ENCODE results near the gene FOXN3. TPM values are rescaled to one million over a fixed set of nuclear protein-coding genes. Genes with fewer than 3 reads are reported as not detected.
"Not testable (repeated sequence)": the region's sequence is repeated elsewhere in the genome, so short reads cannot be mapped to it uniquely, and the experiment has no call there.

Gene FOXN3
- total RNA-seq, 2 donors from 2014 or later, result 61.2 to 84.1 TPM

DNA sequence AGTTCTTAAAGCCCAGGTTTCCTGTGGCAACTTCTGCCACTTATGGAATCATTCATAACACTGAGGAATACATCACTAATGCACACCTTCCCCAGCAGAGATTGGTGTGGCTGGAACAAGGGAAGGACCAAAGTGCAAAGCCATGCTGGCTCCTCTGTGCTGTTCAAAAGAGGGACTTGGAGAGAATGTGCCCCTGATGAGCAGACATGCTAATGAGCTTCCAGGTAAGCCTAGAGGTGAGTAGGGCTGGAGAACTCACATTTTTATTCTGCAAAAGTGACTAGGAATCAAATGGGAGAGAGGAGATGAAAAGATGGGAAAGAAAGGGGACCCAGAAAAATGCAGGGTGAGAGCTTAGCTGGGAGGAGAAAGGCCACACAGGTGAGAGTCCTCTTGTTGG is 302.9 kb downstream of the FOXN3 start:
- H3K4me1 ChIP-seq (ENCODE audit: control insufficient read depth, insufficient read depth, low read length), result no peaks in the 10 kb centered on the region
- H3K36me3 Mint-ChIP-seq (ENCODE audit: low read depth), result no peaks in the 10 kb centered on the region
- no peak for DNase-seq
- TF ChIP-seq, protein P1, sequence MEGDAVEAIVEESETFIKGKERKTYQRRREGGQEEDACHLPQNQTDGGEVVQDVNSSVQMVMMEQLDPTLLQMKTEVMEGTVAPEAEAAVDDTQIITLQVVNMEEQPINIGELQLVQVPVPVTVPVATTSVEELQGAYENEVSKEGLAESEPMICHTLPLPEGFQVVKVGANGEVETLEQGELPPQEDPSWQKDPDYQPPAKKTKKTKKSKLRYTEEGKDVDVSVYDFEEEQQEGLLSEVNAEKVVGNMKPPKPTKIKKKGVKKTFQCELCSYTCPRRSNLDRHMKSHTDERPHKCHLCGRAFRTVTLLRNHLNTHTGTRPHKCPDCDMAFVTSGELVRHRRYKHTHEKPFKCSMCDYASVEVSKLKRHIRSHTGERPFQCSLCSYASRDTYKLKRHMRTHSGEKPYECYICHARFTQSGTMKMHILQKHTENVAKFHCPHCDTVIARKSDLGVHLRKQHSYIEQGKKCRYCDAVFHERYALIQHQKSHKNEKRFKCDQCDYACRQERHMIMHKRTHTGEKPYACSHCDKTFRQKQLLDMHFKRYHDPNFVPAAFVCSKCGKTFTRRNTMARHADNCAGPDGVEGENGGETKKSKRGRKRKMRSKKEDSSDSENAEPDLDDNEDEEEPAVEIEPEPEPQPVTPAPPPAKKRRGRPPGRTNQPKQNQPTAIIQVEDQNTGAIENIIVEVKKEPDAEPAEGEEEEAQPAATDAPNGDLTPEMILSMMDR (conservative IDR thresholded peaks at IDR 0.05), result no peak
- H3K9me3 Mint-ChIP-seq, result peaks cover 7% of the 10 kb centered on the region
- H3K4me3 Mint-ChIP-seq, result no peak overlapping the region
- peaks cover 7% of the 10 kb centered on the region for H3K4me1 Mint-ChIP-seq
- H3K4me3 ChIP-seq (ENCODE audit: low read length), result no peak overlapping the region
- peaks cover 29% of the 10 kb centered on the region for H3K27me3 Mint-ChIP-seq (ENCODE audit: insufficient read depth)
- H3K9ac ChIP-seq (ENCODE audit: extremely low read depth, low read length, poor library complexity, severe bottlenecking), result no peak overlapping the region
- no peak overlapping the region for H3K27ac ChIP-seq (ENCODE audit: low read depth, low read length)
- H3K27me3 ChIP-seq (ENCODE audit: control insufficient read depth, insufficient read depth, low read length, poor library complexity, severe bottlenecking), result no peaks in the 10 kb centered on the region
- no peaks in the 10 kb centered on the region for H3K36me3 ChIP-seq (ENCODE audit: control insufficient read depth, insufficient read depth, low read length)
- no peak overlapping the region for H3K27ac Mint-ChIP-seq
- no peaks in the 10 kb centered on the region for H3K9me3 ChIP-seq (ENCODE audit: control insufficient read depth, low read length)

DNA sequence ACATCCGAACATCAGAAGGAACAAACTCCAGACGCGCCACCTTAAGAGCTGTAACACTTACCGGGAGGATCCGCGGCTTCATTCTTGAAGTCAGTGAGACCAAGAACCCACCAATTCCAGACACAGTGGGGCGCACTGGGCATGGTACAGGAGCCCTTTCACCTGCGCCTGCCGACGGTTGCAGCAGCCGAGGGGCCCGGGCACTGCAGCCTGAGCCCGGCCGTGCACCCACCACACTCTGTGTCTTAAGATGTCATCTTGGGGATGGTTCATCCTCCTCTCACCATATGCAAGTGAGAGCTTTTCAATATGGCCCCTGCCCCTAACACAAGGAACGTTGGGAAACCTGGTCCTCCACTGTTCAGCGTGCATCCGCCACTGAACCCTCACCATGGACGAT is 304.3 kb downstream of the FOXN3 start:
- Histone ChIP-seq H3K4me3 (ENCODE audit: low read length) (no peak overlapping the region), H3K27me3 (ENCODE audit: control insufficient read depth, insufficient read depth, low read length, poor library complexity, severe bottlenecking) (no peaks in the 10 kb centered on the region), H3K36me3 (ENCODE audit: control insufficient read depth, insufficient read depth, low read length) (no peaks in the 10 kb centered on the region), H3K27ac (ENCODE audit: low read depth, low read length) (no peak overlapping the region), H3K9ac (ENCODE audit: extremely low read depth, low read length, poor library complexity, severe bottlenecking) (no peak overlapping the region), H3K9me3 (ENCODE audit: control insufficient read depth, low read length) (no peaks in the 10 kb centered on the region), H3K4me1 (ENCODE audit: control insufficient read depth, insufficient read depth, low read length) (no peaks in the 10 kb centered on the region)
- WGBS, 2 experiments (ENCODE audit: insufficient coverage in 1 of 2, insufficient read length in 1 of 2), result 89 to 93% methylated on average over 7 to 18 of the region's 18 CpGs
- no peak for DNase-seq
- peaks cover 7% of the 10 kb centered on the region for H3K4me1 Mint-ChIP-seq
- H3K4me3 Mint-ChIP-seq, result no peak overlapping the region
- peaks cover 27% of the 10 kb centered on the region for H3K27me3 Mint-ChIP-seq (ENCODE audit: insufficient read depth)
- H3K27ac Mint-ChIP-seq, result no peak overlapping the region
- peaks cover 4% of the 10 kb centered on the region for H3K9me3 Mint-ChIP-seq
- TF ChIP-seq, protein P1 (conservative IDR thresholded peaks at IDR 0.05), result no peak
- no peaks in the 10 kb centered on the region for H3K36me3 Mint-ChIP-seq (ENCODE audit: low read depth)

DNA sequence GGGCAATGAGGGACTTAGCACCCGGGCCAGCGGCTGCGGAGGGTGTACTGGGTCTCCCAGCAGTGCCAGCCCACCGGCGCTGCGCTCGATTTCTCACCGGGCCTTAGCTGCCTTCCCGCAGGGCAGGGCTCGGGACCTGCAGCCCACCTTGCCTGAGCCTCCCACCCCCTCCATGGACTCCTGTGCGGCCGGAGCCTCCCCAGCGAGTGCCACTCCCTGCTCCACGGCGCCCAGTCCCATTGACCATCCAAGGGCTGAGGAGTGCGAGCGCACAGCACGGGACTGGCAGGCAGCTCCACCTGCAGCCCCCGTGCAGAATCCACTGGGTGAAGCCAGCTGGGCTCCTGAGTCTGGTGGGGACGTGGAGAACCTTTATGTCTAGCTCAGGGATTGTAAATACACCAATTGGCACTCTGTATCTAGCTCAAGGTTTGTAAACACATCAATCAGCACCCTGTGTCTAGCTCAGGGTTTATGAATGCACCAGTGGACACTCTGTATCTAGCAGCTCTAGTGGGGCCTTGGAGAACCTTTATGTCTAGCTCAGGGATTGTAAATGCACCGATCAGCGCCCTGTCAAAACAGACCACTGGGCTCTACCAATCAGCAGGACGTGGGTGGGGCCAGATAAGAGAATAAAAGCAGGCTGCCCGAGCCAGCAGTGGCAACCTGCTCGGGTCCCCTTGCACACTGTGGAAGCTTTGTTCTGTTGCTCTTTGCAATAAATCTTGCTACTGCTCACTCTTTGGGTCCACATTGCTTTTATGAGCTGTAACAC is 305.1 kb downstream of the FOXN3 start:
- not testable (repeated sequence) for H3K4me3 ChIP-seq (ENCODE audit: low read length); H3K27ac Mint-ChIP-seq; H3K36me3 Mint-ChIP-seq (ENCODE audit: low read depth); DNase-seq; H3K4me3 Mint-ChIP-seq; H3K27ac ChIP-seq (ENCODE audit: low read depth, low read length); H3K4me1 ChIP-seq (ENCODE audit: control insufficient read depth, insufficient read depth, low read length); H3K4me1 Mint-ChIP-seq; H3K36me3 ChIP-seq (ENCODE audit: control insufficient read depth, insufficient read depth, low read length); H3K9me3 ChIP-seq (ENCODE audit: control insufficient read depth, low read length); H3K9me3 Mint-ChIP-seq; H3K27me3 ChIP-seq (ENCODE audit: control insufficient read depth, insufficient read depth, low read length, poor library complexity, severe bottlenecking); H3K9ac ChIP-seq (ENCODE audit: extremely low read depth, low read length, poor library complexity, severe bottlenecking)
- WGBS, 2 experiments (ENCODE audit: insufficient coverage in 1 of 2, insufficient read length in 1 of 2), result 87 to 93% methylated on average over 9 to 23 of the region's 25 CpGs
- H3K27me3 Mint-ChIP-seq (ENCODE audit: insufficient read depth), result peaks cover 27% of the 10 kb centered on the region

DNA sequence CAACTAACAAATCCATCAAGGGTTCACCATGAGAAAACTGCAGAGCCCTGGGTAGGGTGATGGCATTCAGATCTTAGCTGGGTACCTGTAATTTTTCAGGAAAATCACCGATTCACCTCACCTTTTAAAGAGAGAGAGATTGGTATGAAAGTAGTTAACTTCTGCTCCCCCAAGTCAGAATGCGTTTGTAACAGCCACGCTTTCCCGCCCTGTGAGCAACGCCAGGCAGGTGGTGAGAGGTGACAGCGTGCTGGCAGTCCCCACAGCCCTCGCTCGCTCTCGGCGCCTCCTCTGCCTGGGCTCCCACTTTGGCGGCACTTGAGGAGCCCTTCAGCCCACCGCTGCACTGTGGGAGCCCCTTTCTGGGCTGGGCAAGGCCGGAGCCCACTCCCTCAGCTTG is 305.8 kb downstream of the FOXN3 start:
- WGBS, 2 experiments (ENCODE audit: insufficient coverage in 1 of 2, insufficient read length in 1 of 2), result 97% methylated on average over 8 of the region's 13 CpGs; no CpG with 5 or more reads in 1 of the 2 experiments
- DNase-seq, result not testable (repeated sequence)

More for the DNA sequence above, 305.8 kb downstream of the FOXN3 start:
- not testable (repeated sequence) for H3K27me3 ChIP-seq (ENCODE audit: control insufficient read depth, insufficient read depth, low read length, poor library complexity, severe bottlenecking); H3K27ac ChIP-seq (ENCODE audit: low read depth, low read length); H3K9me3 ChIP-seq (ENCODE audit: control insufficient read depth, low read length); H3K4me3 Mint-ChIP-seq; H3K9ac ChIP-seq (ENCODE audit: extremely low read depth, low read length, poor library complexity, severe bottlenecking); H3K36me3 ChIP-seq (ENCODE audit: control insufficient read depth, insufficient read depth, low read length); H3K9me3 Mint-ChIP-seq; H3K4me1 ChIP-seq (ENCODE audit: control insufficient read depth, insufficient read depth, low read length); H3K4me1 Mint-ChIP-seq; H3K4me3 ChIP-seq (ENCODE audit: low read length); H3K27ac Mint-ChIP-seq; H3K36me3 Mint-ChIP-seq (ENCODE audit: low read depth)
- H3K27me3 Mint-ChIP-seq (ENCODE audit: insufficient read depth), result peaks cover 27% of the 10 kb centered on the region
